Muscle layer of duodenum (tissue), 2 donors: ENCODE results near the gene NMNAT2.

Source experiments
- H3K27ac ChIP-seq: one replicate; pipeline ENCODE4 v1.7.0; 2013; ENCODE audit warnings: mild to moderate bottlenecking, low read length
- H3K27me3 ChIP-seq: one replicate; pipeline ENCODE4 v1.7.0; 2013; ENCODE audit warnings: low read depth, mild to moderate bottlenecking, control low read depth, low read length
- H3K36me3 ChIP-seq, 2 donors: one replicate each; pipeline ENCODE4 v1.7.0; 2013; ENCODE audit warnings: low read length in 2 of 2, control low read depth in 1 of 2, mild to moderate bottlenecking in 1 of 2; ENCODE audit not compliant: insufficient read depth in 2 of 2, control insufficient read depth in 1 of 2
- H3K4me1 ChIP-seq, 2 donors: one replicate each; pipeline ENCODE4 v1.7.0; 2013; ENCODE audit warnings: low read length in 2 of 2, mild to moderate bottlenecking in 2 of 2, control low read depth in 1 of 2, moderate library complexity in 1 of 2; ENCODE audit not compliant: insufficient read depth in 2 of 2, control insufficient read depth in 1 of 2
- H3K4me3 ChIP-seq, 2 donors: one replicate each; pipeline ENCODE4 v1.7.0; 2013; ENCODE audit warnings: low read length in 2 of 2, low read depth in 1 of 2, mild to moderate bottlenecking in 1 of 2
- H3K9me3 ChIP-seq, 2 donors: one replicate each; pipeline ENCODE4 v1.7.0; 2013; ENCODE audit warnings: low read length in 2 of 2, control low read depth in 1 of 2, mild to moderate bottlenecking in 1 of 2; ENCODE audit not compliant: control insufficient read depth in 1 of 2
- donor health status: healthy.

The NMNAT2 gene

GRCh38 chr1:183283286-183283685 lies 134.9 kb downstream of the NMNAT2 start:
- no peaks in the 10 kb centered on the region for H3K36me3 ChIP-seq
- no peak overlapping the region for H3K4me3 ChIP-seq
- H3K27me3 ChIP-seq = no peaks in the 10 kb centered on the region
- no peaks in the 10 kb centered on the region for H3K9me3 ChIP-seq
- H3K4me1 ChIP-seq = peaks cover 11 to 23% of the 10 kb centered on the region in 2 donors
- no peak overlapping the region for H3K27ac ChIP-seq

- H3K4me3 ChIP-seq = no peak overlapping the region
- H3K27me3 ChIP-seq = no peaks in the 10 kb centered on the region
- no peaks in the 10 kb centered on the region for H3K36me3 ChIP-seq
- H3K4me1 ChIP-seq = peaks cover 6 to 27% of the 10 kb centered on the region in 2 donors
- H3K27ac ChIP-seq = no peak overlapping the region
- H3K9me3 ChIP-seq = no peaks in the 10 kb centered on the region
Measured at GRCh38 chr1:183282101-183282855, 135.9 kb downstream of the NMNAT2 start.

- no peaks in the 10 kb centered on the region for H3K9me3 ChIP-seq
- no peak overlapping the region for H3K4me3 ChIP-seq
- H3K4me1 ChIP-seq = peaks cover 6 to 23% of the 10 kb centered on the region in 2 donors
Measured at GRCh38 chr1:183281553-183282091, 136.6 kb downstream of the NMNAT2 start.

GRCh38 chr1:183281039-183281438 lies 137.1 kb downstream of the NMNAT2 start:
- Histone ChIP-seq H3K27me3 (no peaks in the 10 kb centered on the region), H3K27ac (no peak overlapping the region), H3K9me3 (no peaks in the 10 kb centered on the region), H3K36me3 (no peaks in the 10 kb centered on the region), H3K4me1 (peaks cover 6 to 23% of the 10 kb centered on the region in 2 donors), H3K4me3 (no peak overlapping the region)

More at GRCh38 chr1:183281553-183282091, 136.6 kb downstream of the NMNAT2 start:
- H3K36me3 ChIP-seq = no peaks in the 10 kb centered on the region
- no peaks in the 10 kb centered on the region for H3K27me3 ChIP-seq
- no peak overlapping the region for H3K27ac ChIP-seq

- Histone ChIP-seq H3K36me3 (no peaks in the 10 kb centered on the region), H3K4me1 (peaks cover 6 to 23% of the 10 kb centered on the region in 2 donors), H3K4me3 (no peak overlapping the region), H3K27ac (peak overlapping the region; percentile 14), H3K9me3 (no peaks in the 10 kb centered on the region), H3K27me3 (no peaks in the 10 kb centered on the region)
Measured at GRCh38 chr1:183279835-183280234, 138.3 kb downstream of the NMNAT2 start.

- H3K4me1 ChIP-seq = peaks cover 6 to 23% of the 10 kb centered on the region in 2 donors
- no peak overlapping the region for H3K4me3 ChIP-seq
- H3K36me3 ChIP-seq = no peaks in the 10 kb centered on the region
- no peaks in the 10 kb centered on the region for H3K9me3 ChIP-seq
- H3K27ac ChIP-seq = peak overlapping the region; percentile 14
- no peaks in the 10 kb centered on the region for H3K27me3 ChIP-seq
Measured at GRCh38 chr1:183278739-183279591, 139.2 kb downstream of the NMNAT2 start.

GRCh38 chr1:183277821-183278738 lies 140.1 kb downstream of the NMNAT2 start:
- no peaks in the 10 kb centered on the region for H3K36me3 ChIP-seq
- H3K27ac ChIP-seq = no peak overlapping the region
- H3K27me3 ChIP-seq = no peaks in the 10 kb centered on the region
- no peaks in the 10 kb centered on the region for H3K9me3 ChIP-seq
- H3K4me1 ChIP-seq = peaks cover 6 to 23% of the 10 kb centered on the region in 2 donors
- H3K4me3 ChIP-seq = no peak overlapping the region

GRCh38 chr1:183276386-183277080 lies 141.6 kb downstream of the NMNAT2 start:
- Histone ChIP-seq H3K4me1 (peaks cover under 1 to 17% of the 10 kb centered on the region in 2 donors), H3K27ac (no peak overlapping the region), H3K4me3 (no peak overlapping the region), H3K36me3 (no peaks in the 10 kb centered on the region), H3K9me3 (no peaks in the 10 kb centered on the region), H3K27me3 (no peaks in the 10 kb centered on the region)

GRCh38 chr1:183275322-183275721 lies 142.9 kb downstream of the NMNAT2 start:
- Histone ChIP-seq H3K27ac (no peak overlapping the region), H3K4me1 (peaks cover 0 to 16% of the 10 kb centered on the region in 2 donors)

GRCh38 chr1:183274836-183275235 lies 143.3 kb downstream of the NMNAT2 start:
- Histone ChIP-seq H3K9me3 (no peaks in the 10 kb centered on the region), H3K27me3 (no peaks in the 10 kb centered on the region), H3K4me1 (peaks cover 0 to 18% of the 10 kb centered on the region in 2 donors), H3K27ac (no peak overlapping the region), H3K4me3 (no peak overlapping the region), H3K36me3 (no peaks in the 10 kb centered on the region)

More at GRCh38 chr1:183275322-183275721, 142.9 kb downstream of the NMNAT2 start:
- H3K27me3 ChIP-seq = no peaks in the 10 kb centered on the region
- H3K4me3 ChIP-seq = no peak overlapping the region
- no peaks in the 10 kb centered on the region for H3K36me3 ChIP-seq
- no peaks in the 10 kb centered on the region for H3K9me3 ChIP-seq
